Measurements from ENCODE around the gene H2AZ1. TPM values are rescaled to one million over a fixed set of nuclear protein-coding genes. Genes with fewer than 3 reads are reported as not detected.

Gene H2AZ1
- total and polyA plus RNA-seq, 4 experiments from 2014 or later, result 146 to 521 (median 258) TPM

DNA sequence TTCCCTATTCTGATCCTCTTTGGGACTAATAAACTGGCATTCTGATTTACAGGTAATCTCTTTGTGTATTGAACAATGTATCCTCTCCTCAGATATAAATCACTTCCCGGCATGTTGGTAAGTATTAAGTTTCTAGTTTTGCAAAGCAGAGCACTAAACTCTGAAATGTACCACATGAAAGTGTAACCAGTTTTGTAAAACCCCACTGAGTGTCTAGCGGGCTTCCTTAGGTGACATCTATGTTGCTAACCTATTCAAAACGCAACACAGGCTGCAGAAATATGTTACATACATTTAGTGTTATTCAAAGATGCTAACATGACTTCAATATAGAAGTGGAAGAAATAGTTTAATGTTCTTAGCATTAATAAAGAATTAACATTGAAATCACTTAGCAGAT, 28.9 kb downstream of the H2AZ1 start:
- H3K4me3 Mint-ChIP-seq, result no peak overlapping the region

DNA sequence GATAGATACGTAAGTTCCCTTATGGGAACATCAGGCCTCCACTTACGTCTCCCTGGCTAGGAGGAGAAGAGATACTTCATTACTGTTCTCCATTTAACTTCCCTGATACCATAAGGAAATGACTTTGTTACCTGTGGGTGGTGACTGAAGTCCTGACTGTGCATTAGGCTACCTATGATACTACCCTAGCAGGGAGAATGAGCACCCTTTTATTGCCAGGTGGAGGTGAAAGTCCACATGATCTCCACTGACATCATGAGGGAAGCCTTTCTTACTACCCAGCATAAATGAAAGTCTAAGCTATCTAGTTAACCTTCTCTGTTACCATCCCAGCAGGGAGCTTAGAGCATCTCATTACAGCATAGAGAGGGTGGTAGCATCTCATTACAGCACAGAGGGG, 31.4 kb downstream of the H2AZ1 start:
- intact Hi-C loops (cut with micrococcal nuclease), result no loop called here

More for the DNA sequence above, 28.9 kb downstream of the H2AZ1 start:
- no peak overlapping the region for H3K27ac ChIP-seq (ENCODE audit: low read depth, low read length)
- Mint-ChIP-seq H3K4me1 (peaks cover 11 to 20% (median 15%) of the 10 kb centered on the region in 4 donors), H3K27ac (peak overlapping the region; percentile 14 to 82 (median 38)), H3K9me3 (peaks cover 0 to 12% (median 7%) of the 10 kb centered on the region in 8 donors), H3K27me3 (no peaks in the 10 kb centered on the region), H3K36me3 (peaks cover 52 to 54% of the 10 kb centered on the region in 2 donors)
- H3K4me3 ChIP-seq (ENCODE audit: low read length in 2 of 2), result no peak overlapping the region
- H3K9me3 ChIP-seq (ENCODE audit: control insufficient read depth in 1 of 2, low read length in 2 of 2), result no peaks in the 10 kb centered on the region
- POLR2A ChIA-PET (ENCODE audit: partially characterized antibody), result interaction anchor here (1.0 kb wide), 1 partner anchor 28 kb away, joined by 3 read pairs; no protein-coding TSS in a partner anchor
- intact Hi-C loops (cut with micrococcal nuclease), result no loop called here
- peaks cover 10% of the 10 kb centered on the region for H3K36me3 ChIP-seq (ENCODE audit: insufficient read depth, low read length)
- peaks cover 23% of the 10 kb centered on the region for H3K4me1 ChIP-seq (ENCODE audit: insufficient read depth, low read length)
- peak in 2 of 5 donors; percentile 7 to 30 for DNase-seq
- CTCF ChIA-PET (ENCODE audit: partially characterized antibody), result interaction anchor here (0.6 kb wide), 1 partner anchor 65 kb away, joined by 3 read pairs; no protein-coding TSS in a partner anchor
- no peaks in the 10 kb centered on the region for H3K27me3 ChIP-seq (ENCODE audit: insufficient read depth, low read length)

DNA sequence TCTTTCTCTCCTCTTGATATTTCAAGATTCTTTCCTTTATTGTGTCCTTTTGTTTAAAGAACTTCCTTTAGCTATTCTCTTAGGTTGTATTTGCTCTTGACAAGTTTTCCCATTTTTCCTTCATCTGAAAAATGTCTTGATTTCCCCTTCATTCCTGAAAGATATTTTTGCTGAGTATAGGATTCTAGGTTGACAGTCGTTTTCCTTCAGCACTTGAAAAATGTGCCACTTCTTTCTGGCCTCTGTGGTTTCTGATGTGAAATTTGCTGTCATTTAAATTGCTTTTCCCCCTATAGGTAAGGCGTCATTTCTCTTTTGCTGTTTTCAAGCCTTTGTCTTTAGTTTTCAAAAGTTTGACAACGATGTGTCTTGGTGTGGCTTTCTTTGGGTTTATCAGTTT, 32.5 kb downstream of the H2AZ1 start:
- DNase-seq, result no peak
- ChIA-PET POLR2A (ENCODE audit: partially characterized antibody) (no interaction called here), CTCF (ENCODE audit: partially characterized antibody) (interaction anchor here (1.2 to 2.3 kb wide), 2 partner anchors 24 to 110 kb away, joined by 3 to 9 read pairs; no protein-coding TSS in a partner anchor)
- intact Hi-C loops (cut with micrococcal nuclease), result no loop called here
- peaks cover 0 to 12% (median 7%) of the 10 kb centered on the region in 8 donors for H3K9me3 Mint-ChIP-seq
- H3K4me3 ChIP-seq (ENCODE audit: low read length in 2 of 2), result no peak overlapping the region
- peaks cover 24% of the 10 kb centered on the region for H3K4me1 ChIP-seq (ENCODE audit: insufficient read depth, low read length)
- H3K4me3 Mint-ChIP-seq, result no peak overlapping the region
- H3K4me1 Mint-ChIP-seq, result peaks cover 15 to 28% (median 20%) of the 10 kb centered on the region in 4 donors
- H3K9me3 ChIP-seq (ENCODE audit: control insufficient read depth in 1 of 2, low read length in 2 of 2), result no peaks in the 10 kb centered on the region
- H3K27ac ChIP-seq (ENCODE audit: low read depth, low read length), result no peak overlapping the region
- no peaks in the 10 kb centered on the region for H3K27me3 Mint-ChIP-seq
- peaks cover 61 to 64% of the 10 kb centered on the region in 2 donors for H3K36me3 Mint-ChIP-seq
- H3K27me3 ChIP-seq (ENCODE audit: insufficient read depth, low read length), result no peaks in the 10 kb centered on the region
- H3K36me3 ChIP-seq (ENCODE audit: insufficient read depth, low read length), result peaks cover 9% of the 10 kb centered on the region
- peak overlapping the region in 1 of 7 donors; percentile 18 for H3K27ac Mint-ChIP-seq

More for the DNA sequence above, 31.4 kb downstream of the H2AZ1 start:
- CTCF ChIA-PET (ENCODE audit: partially characterized antibody), result no interaction called here
- H3K27me3 Mint-ChIP-seq, result no peaks in the 10 kb centered on the region
- H3K27ac Mint-ChIP-seq, result peak overlapping the region in 1 of 7 donors; percentile 77
- H3K27ac ChIP-seq (ENCODE audit: low read depth, low read length), result no peak overlapping the region
- no peak overlapping the region for H3K4me3 ChIP-seq (ENCODE audit: low read length in 2 of 2)
- peaks cover 0 to 12% (median 7%) of the 10 kb centered on the region in 8 donors for H3K9me3 Mint-ChIP-seq
- H3K4me1 Mint-ChIP-seq, result peaks cover 15 to 26% (median 17%) of the 10 kb centered on the region in 4 donors
- no peaks in the 10 kb centered on the region for H3K27me3 ChIP-seq (ENCODE audit: insufficient read depth, low read length)
- POLR2A ChIA-PET (ENCODE audit: partially characterized antibody), result interaction anchor here (0.8 to 1.7 kb wide), 3 partner anchors 27 to 30 kb away, joined by 3 to 4 read pairs (median 4); partner anchors contain the start of gene DNAJB14
- no peak for DNase-seq
- peaks cover 8% of the 10 kb centered on the region for H3K36me3 ChIP-seq (ENCODE audit: insufficient read depth, low read length)
- no peak overlapping the region for H3K4me3 Mint-ChIP-seq
- H3K4me1 ChIP-seq (ENCODE audit: insufficient read depth, low read length), result peaks cover 27% of the 10 kb centered on the region
- no peaks in the 10 kb centered on the region for H3K9me3 ChIP-seq (ENCODE audit: control insufficient read depth in 1 of 2, low read length in 2 of 2)
- H3K36me3 Mint-ChIP-seq, result peaks cover 57 to 68% of the 10 kb centered on the region in 2 donors

DNA sequence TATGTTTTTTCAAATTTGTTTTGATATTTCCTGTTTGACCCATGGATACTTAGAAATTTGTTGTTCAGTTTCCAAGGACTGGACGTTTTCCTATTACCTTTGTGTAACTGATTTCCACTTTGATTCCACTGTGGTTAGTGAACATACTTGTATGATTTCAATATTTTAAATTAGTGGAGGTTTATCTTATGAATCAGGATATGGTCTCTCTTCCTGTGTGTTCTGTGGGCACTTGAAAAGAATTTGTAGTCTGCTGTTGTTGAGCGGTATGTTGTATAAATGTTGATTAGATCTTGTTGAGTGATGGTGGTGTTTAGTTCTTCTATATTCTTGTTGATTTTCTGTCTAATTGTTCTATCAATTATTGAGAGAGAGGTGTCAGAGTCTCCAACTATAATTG, 34.6 kb downstream of the H2AZ1 start:
- peaks cover 9% of the 10 kb centered on the region for H3K36me3 ChIP-seq (ENCODE audit: insufficient read depth, low read length)
- no peaks in the 10 kb centered on the region for H3K9me3 ChIP-seq (ENCODE audit: control insufficient read depth in 1 of 2, low read length in 2 of 2)
- Mint-ChIP-seq H3K27me3 (no peaks in the 10 kb centered on the region), H3K9me3 (peaks cover 0 to 12% (median 7%) of the 10 kb centered on the region in 8 donors), H3K27ac (peak overlapping the region in 4 of 7 donors; percentile 37 to 75 (median 64)), H3K4me3 (peak overlapping the region in 1 of 8 donors; percentile 0), H3K36me3 (peaks cover 57 to 58% of the 10 kb centered on the region in 2 donors), H3K4me1 (peaks cover 13 to 25% (median 15%) of the 10 kb centered on the region in 4 donors)
- peak in 2 of 5 donors; percentile 7 to 19 for DNase-seq
- H3K27ac ChIP-seq (ENCODE audit: low read depth, low read length), result no peak overlapping the region
- no peak overlapping the region for H3K4me3 ChIP-seq (ENCODE audit: low read length in 2 of 2)
- intact Hi-C loops (cut with micrococcal nuclease), result no loop called here
- ChIA-PET CTCF (ENCODE audit: partially characterized antibody) (interaction anchor here (2.3 kb wide), 1 partner anchor 26 kb away, joined by 9 read pairs; no protein-coding TSS in a partner anchor), POLR2A (ENCODE audit: partially characterized antibody) (no interaction called here)
- H3K27me3 ChIP-seq (ENCODE audit: insufficient read depth, low read length), result no peaks in the 10 kb centered on the region
- peaks cover 9% of the 10 kb centered on the region for H3K4me1 ChIP-seq (ENCODE audit: insufficient read depth, low read length)

Other genes with a start within 250 kb of the H2AZ1 start
- gene DAPP1, start 133.4 kb downstream of the H2AZ1 start, total RNA-seq, result 10 to 100 TPM; 21.3 to 23.0 TPM
- 10 to 100 TPM; 16.8 to 27.7 TPM for gene DAPP1, start 133.4 kb downstream of the H2AZ1 start, polyA plus RNA-seq
- 10 to 100 TPM; 24.2 to 27.0 TPM for gene LAMTOR3, start 55.8 kb downstream of the H2AZ1 start, total RNA-seq
- 10 to 100 TPM; 29.0 to 45.6 TPM for gene LAMTOR3, start 55.8 kb downstream of the H2AZ1 start, polyA plus RNA-seq
- 10 to 100 TPM; 74.5 to 76.7 TPM for gene DNAJB14, start 3.7 kb downstream of the H2AZ1 start, total RNA-seq
- gene DNAJB14, start 3.7 kb downstream of the H2AZ1 start, polyA plus RNA-seq, result 10 to 100 TPM; 44.9 to 66.3 TPM
- gene DDIT4L, start 240.2 kb upstream of the H2AZ1 start, total RNA-seq, result not detected
- under 1 TPM in 1 of 2 donors, not detected in 1; 0.32 TPM for gene DDIT4L, start 240.2 kb upstream of the H2AZ1 start, polyA plus RNA-seq